HG03521 (cell line): ENCODE results near the gene HBG1.
"Not testable (repeated sequence)": the region's sequence is repeated elsewhere in the genome, so short reads cannot be mapped to it uniquely, and the experiment has no call there.

Source experiments
- ATAC-seq: cut with Tn5 transposase; IDR thresholded peaks from one replicate; pipeline ENCODE4 v1.9.1; 2021; ENCODE audit warnings: mild to moderate bottlenecking, moderate library complexity; ENCODE audit not compliant: unreplicated experiment

The HBG1 gene

GRCh38 chr11:5249807-5250396 is at the start of gene HBG1:
HBG1 (minus strand) TSS chr11:5249857; CDS start chr11:5249804, 53 bp downstream.
- ATAC-seq, result not testable (repeated sequence)

- no peak for ATAC-seq
Measured at GRCh38 chr11:5298451-5298850, 48.8 kb upstream of the HBG1 start.

- no peak for ATAC-seq
Measured at GRCh38 chr11:5297721-5298323, 48.2 kb upstream of the HBG1 start.

GRCh38 chr11:5294342-5294995 is 44.8 kb upstream of the HBG1 start:
- not testable (repeated sequence) for ATAC-seq

- no peak for ATAC-seq
Measured at GRCh38 chr11:5293028-5293427, 43.4 kb upstream of the HBG1 start.

GRCh38 chr11:5291207-5291838 is 41.7 kb upstream of the HBG1 start:
- peak; percentile 95 for ATAC-seq

GRCh38 chr11:5290106-5290505 is 40.4 kb upstream of the HBG1 start:
- no peak for ATAC-seq

GRCh38 chr11:5289696-5290095 is 40.0 kb upstream of the HBG1 start:
- no peak for ATAC-seq

GRCh38 chr11:5288906-5289550 is 39.4 kb upstream of the HBG1 start:
- no peak for ATAC-seq

- ATAC-seq, result no peak
Measured at GRCh38 chr11:5288108-5288905, 38.6 kb upstream of the HBG1 start.

- ATAC-seq, result no peak
Measured at GRCh38 chr11:5286901-5287300, 37.2 kb upstream of the HBG1 start.

- no peak for ATAC-seq
Measured at GRCh38 chr11:5286351-5286750, 36.7 kb upstream of the HBG1 start.

GRCh38 chr11:5285703-5286340 is 36.2 kb upstream of the HBG1 start:
- ATAC-seq, result no peak

GRCh38 chr11:5284637-5285036 is 35.0 kb upstream of the HBG1 start:
- ATAC-seq, result no peak

- no peak for ATAC-seq
Measured at GRCh38 chr11:5283882-5284281, 34.2 kb upstream of the HBG1 start.

- ATAC-seq, result no peak
Measured at GRCh38 chr11:5283086-5283485, 33.4 kb upstream of the HBG1 start.

- no peak for ATAC-seq
Measured at GRCh38 chr11:5282628-5283027, 33.0 kb upstream of the HBG1 start.

GRCh38 chr11:5281596-5281995 is 31.9 kb upstream of the HBG1 start:
- ATAC-seq, result no peak

GRCh38 chr11:5280582-5281102 is 31.0 kb upstream of the HBG1 start:
- ATAC-seq, result peak; percentile 98
